PC-9 (cell line): ENCODE data around the gene GID8. TPM values are rescaled to one million over a fixed set of nuclear protein-coding genes. Genes with fewer than 3 reads are reported as not detected.

Experiments
- BruUV-seq: library from RNA; stranded (reverse); fragments of 400-500 nt; replicated peaks from 2 replicates; lab custom pipeline; 2021; lab: Mats Ljungman, UMichigan
- CTCF ChIA-PET: fragments of 300-600 bp; sonication (Branson Sonifier 250); formaldehyde crosslinking; loops from one replicate; lab custom pipeline; 2022; ENCODE audit warnings: antibody characterized with exemption; lab: Charles Lee
- POLR2A ChIA-PET: fragments of 300-600 bp; sonication (Branson Sonifier 250); formaldehyde crosslinking; loops from one replicate; lab custom pipeline; 2022; ENCODE audit warnings: antibody characterized with exemption; ENCODE audit not compliant: unreplicated experiment; lab: Charles Lee
- DNase-seq, 2 experiments: peaks; one replicate each; pipeline versions ENCODE4 v3.0.0 to v3.0.0-alpha.2; 2015 to 2022; ENCODE audit warnings: mixed read lengths in 1 of 2
- H2AFZ ChIP-seq: fragments of 200-600 bp; sonication (generic); 2 replicates; pipeline ENCODE4 v1.8.1; 2017; ENCODE audit warnings: antibody characterized with exemption
- H3F3A ChIP-seq: fragments of 200-600 bp; sonication (generic); 2 replicates; pipeline ENCODE4 v1.8.1; 2017; ENCODE audit warnings: antibody characterized with exemption, mild to moderate bottlenecking, low read depth; ENCODE audit not compliant: insufficient read depth
- H3K27ac ChIP-seq: fragments of 200-600 bp; sonication (generic); 2 replicates; pipeline ENCODE4 v1.6.1; 2016; ENCODE audit warnings: mixed run types
- H3K27me3 ChIP-seq: fragments of 200-600 bp; sonication (generic); 2 replicates; pipeline ENCODE4 v1.6.1; 2016; ENCODE audit warnings: low read depth, mixed run types; ENCODE audit not compliant: insufficient read depth
- H3K36me3 ChIP-seq: fragments of 200-600 bp; sonication (generic); 2 replicates; pipeline ENCODE4 v1.6.1; 2016; ENCODE audit warnings: low read depth, mixed run types
- H3K4me1 ChIP-seq: fragments of 200-600 bp; sonication (generic); replicated peaks from 2 replicates; pipeline ENCODE4 v1.6.1; 2016; ENCODE audit warnings: mixed run types; ENCODE audit not compliant: insufficient read depth
- H3K4me2 ChIP-seq: fragments of 200-600 bp; sonication (generic); 2 replicates; pipeline ENCODE4 v1.6.1; 2017; ENCODE audit warnings: mixed run types
- H3K4me3 ChIP-seq: fragments of 200-600 bp; sonication (generic); 2 replicates; pipeline ENCODE4 v1.6.1; 2016; ENCODE audit warnings: mixed run types
- H3K79me2 ChIP-seq: fragments of 200-600 bp; sonication (generic); 2 replicates; pipeline ENCODE4 v1.6.1; 2017; ENCODE audit warnings: low read depth, mixed run types
- H3K9me2 ChIP-seq: fragments of 200-600 bp; sonication (generic); 2 replicates; pipeline ENCODE4 v1.8.1; 2017; ENCODE audit warnings: mild to moderate bottlenecking; ENCODE audit not compliant: insufficient read depth
- H3K9me3 ChIP-seq: fragments of 200-600 bp; sonication (generic); 2 replicates; pipeline ENCODE4 v1.8.1; 2016; ENCODE audit warnings: low read depth; ENCODE audit not compliant: insufficient read depth
- H4K20me1 ChIP-seq: fragments of 200-600 bp; sonication (generic); 2 replicates; pipeline ENCODE4 v1.8.1; 2017; ENCODE audit not compliant: insufficient read depth
- EZH2 ChIP-seq: fragments of 200-600 bp; sonication (generic); IDR thresholded peaks from 2 replicates; pipeline ENCODE4 v1.8.0; 2017; ENCODE audit warnings: antibody characterized with exemption, low read depth
- intact Hi-C: fragments of 100-400 bp; cut with micrococcal nuclease; formaldehyde crosslinking; loops from one replicate; pipeline ENCODE4 v1.10.0; 2022; ENCODE audit not compliant: unreplicated experiment
- total RNA-seq: library from RNA; stranded (reverse); gene quantifications from 2 replicates; pipeline ENCODE4 v1.2.3, GENCODE V29; 2021
- TF ChIP-seq, protein P1 (sequence below): fragments of 200-600 bp; sonication (generic); conservative IDR thresholded peaks from 2 replicates; pipeline ENCODE4 v1.6.1; 2017; ENCODE audit warnings: mixed run types, antibody characterized with exemption, mild to moderate bottlenecking, moderate library complexity

Gene GID8
- total RNA-seq, 1 experiment from 2014 or later: 45.7 TPM

DNA sequence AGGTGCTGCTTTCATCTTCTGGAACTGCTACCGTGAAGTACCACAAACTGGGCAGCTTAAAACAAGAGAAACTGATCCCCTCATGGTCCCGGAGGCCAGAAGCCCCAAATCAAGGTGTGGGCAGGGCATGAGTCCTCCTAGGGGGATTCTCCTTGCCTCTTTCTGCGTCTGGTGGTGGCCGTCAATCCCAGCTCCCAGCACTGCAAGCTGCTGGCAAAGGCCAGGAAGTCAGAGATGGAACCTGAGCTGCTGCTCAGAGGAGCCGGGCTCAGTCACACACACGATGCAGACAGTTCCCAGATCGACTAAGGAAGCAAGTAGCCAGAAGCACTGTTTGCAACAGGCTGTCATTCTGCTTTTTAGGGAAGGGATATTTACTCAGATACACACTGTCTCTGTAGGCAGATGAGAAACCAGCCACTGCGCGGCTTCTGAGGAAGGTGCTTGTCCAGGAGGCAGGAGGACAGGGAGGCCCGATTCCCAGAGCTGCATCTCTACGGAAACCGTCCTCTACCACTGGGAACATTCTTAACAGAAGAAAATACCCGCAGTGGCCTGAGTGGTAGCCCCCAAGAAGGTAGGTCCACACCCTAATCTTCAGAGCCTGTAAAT lies 53.4 kb downstream of the GID8 start:
- Histone ChIP-seq H3K4me3 (no peak overlapping the region), H3K79me2 (no peaks in the 10 kb centered on the region), H3K36me3 (no peaks in the 10 kb centered on the region), H3K4me2 (no peak overlapping the region), H3K27ac (no peak overlapping the region), H3K9me3 (no peaks in the 10 kb centered on the region), H3K4me1 (no peaks in the 10 kb centered on the region), H2AFZ (no peak overlapping the region), H4K20me1 (no peaks in the 10 kb centered on the region), H3K27me3 (peaks cover 86% of the 10 kb centered on the region), H3F3A (no peaks in the 10 kb centered on the region), H3K9me2 (no peaks in the 10 kb centered on the region)
- POLR2A ChIA-PET: no interaction called here
- TF ChIP-seq, protein P1, sequence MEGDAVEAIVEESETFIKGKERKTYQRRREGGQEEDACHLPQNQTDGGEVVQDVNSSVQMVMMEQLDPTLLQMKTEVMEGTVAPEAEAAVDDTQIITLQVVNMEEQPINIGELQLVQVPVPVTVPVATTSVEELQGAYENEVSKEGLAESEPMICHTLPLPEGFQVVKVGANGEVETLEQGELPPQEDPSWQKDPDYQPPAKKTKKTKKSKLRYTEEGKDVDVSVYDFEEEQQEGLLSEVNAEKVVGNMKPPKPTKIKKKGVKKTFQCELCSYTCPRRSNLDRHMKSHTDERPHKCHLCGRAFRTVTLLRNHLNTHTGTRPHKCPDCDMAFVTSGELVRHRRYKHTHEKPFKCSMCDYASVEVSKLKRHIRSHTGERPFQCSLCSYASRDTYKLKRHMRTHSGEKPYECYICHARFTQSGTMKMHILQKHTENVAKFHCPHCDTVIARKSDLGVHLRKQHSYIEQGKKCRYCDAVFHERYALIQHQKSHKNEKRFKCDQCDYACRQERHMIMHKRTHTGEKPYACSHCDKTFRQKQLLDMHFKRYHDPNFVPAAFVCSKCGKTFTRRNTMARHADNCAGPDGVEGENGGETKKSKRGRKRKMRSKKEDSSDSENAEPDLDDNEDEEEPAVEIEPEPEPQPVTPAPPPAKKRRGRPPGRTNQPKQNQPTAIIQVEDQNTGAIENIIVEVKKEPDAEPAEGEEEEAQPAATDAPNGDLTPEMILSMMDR: no peak
- TF ChIP-seq EZH2: no peak
- CTCF ChIA-PET: no interaction called here
- no TSS peak for BruUV-seq
- intact Hi-C loops: no loop called here
- no peak for DNase-seq

DNA sequence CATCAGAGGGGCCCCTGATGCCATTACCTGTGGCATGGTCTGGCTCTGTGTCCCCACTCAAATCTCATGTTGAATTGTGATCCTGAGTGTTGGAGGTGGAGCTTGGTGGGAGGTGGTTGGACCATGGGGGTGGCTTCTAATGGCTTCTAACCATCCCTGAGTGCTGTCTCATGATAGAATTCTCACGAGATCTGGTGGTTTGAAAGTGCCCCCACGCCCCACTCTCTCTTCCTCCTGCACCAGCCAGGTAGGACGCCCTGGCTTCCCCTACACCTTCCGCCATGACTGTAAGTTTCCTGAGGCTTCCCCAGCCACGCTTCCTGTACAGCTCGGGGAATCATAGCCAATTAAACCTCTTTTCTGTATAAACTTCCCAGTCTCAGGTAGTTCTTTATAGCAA lies 53.9 kb downstream of the GID8 start:
- Histone ChIP-seq H4K20me1 (no peaks in the 10 kb centered on the region), H3K27ac (no peak overlapping the region), H3K36me3 (no peaks in the 10 kb centered on the region), H3K9me3 (no peaks in the 10 kb centered on the region), H3K9me2 (no peaks in the 10 kb centered on the region), H3K4me3 (no peak overlapping the region), H3K4me2 (no peak overlapping the region), H3F3A (no peaks in the 10 kb centered on the region), H3K27me3 (peaks cover 88% of the 10 kb centered on the region), H3K4me1 (no peaks in the 10 kb centered on the region), H3K79me2 (no peaks in the 10 kb centered on the region), H2AFZ (no peak overlapping the region)
- CTCF ChIA-PET: interaction anchor here (0.6 kb wide), 1 partner anchor 8 kb away, joined by 8 read pairs; no protein-coding TSS in a partner anchor
- BruUV-seq: no TSS peak
- POLR2A ChIA-PET: no interaction called here
- no peak for TF ChIP-seq EZH2
- TF ChIP-seq, protein P1: no peak
- no peak for DNase-seq
- intact Hi-C loops: no loop called here

DNA sequence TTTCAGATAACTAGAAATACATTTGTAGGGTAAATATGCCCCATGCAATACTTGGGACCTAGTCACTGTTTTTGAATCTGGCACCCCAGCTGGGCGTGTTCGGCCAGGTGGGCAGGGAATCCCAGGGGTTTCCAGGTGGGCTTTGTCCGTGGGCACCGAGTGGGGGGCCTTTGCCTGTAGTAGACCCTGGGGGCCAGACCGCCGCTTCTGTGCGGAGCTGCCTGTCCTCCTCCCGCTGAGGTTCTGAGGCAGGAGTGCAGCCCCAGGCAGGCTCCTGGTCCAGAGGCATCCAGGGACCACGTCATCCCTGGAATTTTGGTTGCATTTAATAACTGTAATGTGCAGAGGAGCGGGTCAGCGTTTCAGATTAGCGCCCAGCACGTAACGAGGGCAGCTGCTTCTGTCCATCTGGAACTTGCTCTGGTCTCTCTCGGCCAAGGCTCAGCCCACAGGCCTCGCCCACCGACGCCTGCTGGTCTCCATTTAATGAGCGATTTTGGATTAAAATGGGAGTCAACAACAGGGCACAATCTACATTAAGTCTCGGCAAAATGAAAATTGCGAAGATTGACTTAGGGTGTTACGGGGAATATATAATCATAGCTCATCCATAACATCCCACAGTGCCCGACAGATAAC lies 56.0 kb downstream of the GID8 start:
- H3K9me3 ChIP-seq: no peaks in the 10 kb centered on the region
- intact Hi-C loops: no loop called here
- H3K4me2 ChIP-seq: no peak overlapping the region
- H3F3A ChIP-seq: no peaks in the 10 kb centered on the region
- peaks cover 91% of the 10 kb centered on the region for H3K27me3 ChIP-seq
- H2AFZ ChIP-seq: no peak overlapping the region
- CTCF ChIA-PET: no interaction called here
- H3K9me2 ChIP-seq: no peaks in the 10 kb centered on the region
- no peaks in the 10 kb centered on the region for H3K36me3 ChIP-seq
- no peaks in the 10 kb centered on the region for H3K79me2 ChIP-seq
- H3K4me3 ChIP-seq: no peak overlapping the region
- POLR2A ChIA-PET: no interaction called here
- H3K27ac ChIP-seq: no peak overlapping the region
- no peak for DNase-seq
- H3K4me1 ChIP-seq: no peaks in the 10 kb centered on the region
- TF ChIP-seq, protein P1: no peak
- no peak for TF ChIP-seq EZH2
- H4K20me1 ChIP-seq: no peaks in the 10 kb centered on the region
- BruUV-seq: no TSS peak
